Measurements from ENCODE around the gene PRKAG1.

DNA sequence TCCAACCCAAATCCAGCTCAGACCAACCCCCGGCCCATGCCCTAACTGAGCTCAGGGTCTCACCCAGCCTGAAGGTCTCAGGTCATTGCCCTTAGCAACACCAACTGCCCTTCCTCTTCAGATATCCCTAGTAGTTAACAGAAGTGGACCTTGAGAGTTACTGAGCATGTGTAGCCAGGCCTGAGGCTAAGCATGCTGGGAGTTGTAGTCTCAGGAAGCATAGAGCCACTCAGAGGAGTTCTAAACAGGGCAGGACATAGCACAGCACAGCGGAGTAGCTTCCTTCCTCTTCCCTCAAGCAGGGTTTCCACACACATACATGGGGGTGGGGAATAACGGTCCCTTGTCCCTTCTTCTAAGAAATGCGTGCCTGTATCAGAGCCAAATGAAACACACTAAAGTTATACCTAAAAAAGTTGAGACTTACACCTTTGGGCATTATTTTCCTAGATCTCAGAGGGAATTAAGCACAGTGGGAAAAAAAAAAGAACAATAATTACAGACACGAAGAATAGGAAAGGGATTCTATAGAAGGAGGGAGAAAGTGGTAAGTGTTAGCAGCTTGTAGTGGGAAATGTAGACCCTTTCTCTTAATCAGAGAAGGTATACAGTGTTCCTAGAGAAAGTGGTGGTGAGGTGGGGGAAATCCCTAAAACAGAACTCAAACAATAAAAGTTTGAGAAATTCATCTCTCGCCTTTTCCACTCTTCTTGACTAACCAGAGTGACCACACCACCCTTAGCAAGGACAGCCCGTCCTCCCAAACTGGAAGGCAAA lies 37.6 kb upstream of the PRKAG1 start:
- TF ChIP-seq POLR2A (IDR thresholded peaks at IDR 0.05) = no peak
- no peak for TF ChIP-seq CTCF (IDR thresholded peaks at IDR 0.05)
- TF ChIP-seq EP300 (IDR thresholded peaks at IDR 0.05) = no peak
